H1 (cell line): ENCODE measurements around the gene ENOX2. TPM values are rescaled to one million over a fixed set of nuclear protein-coding genes. Genes with fewer than 3 reads are reported as not detected.

Experiments
- CTCF ChIA-PET: fragments of 300-600 bp; sonication (Branson Sonifier 250); formaldehyde crosslinking; loops from one replicate; lab custom pipeline; 2021; ENCODE audit not compliant: partially characterized antibody; lab: Charles Lee
- POLR2A ChIA-PET: fragments of 300-600 bp; sonication (Branson Sonifier 250); formaldehyde crosslinking; loops from one replicate; lab custom pipeline; 2021; ENCODE audit warnings: inconsistent platforms; ENCODE audit not compliant: partially characterized antibody; lab: Charles Lee
- DNase-seq, 2 experiments: peaks; one replicate each; pipeline versions ENCODE4 v3.0.0 to v3.0.0-alpha.2; 2010 to 2022; ENCODE audit warnings: low spot score in 2 of 2, low read depth in 1 of 2, mixed read lengths in 1 of 2
- FAIRE-seq: peaks from 2 replicates; lab custom pipeline; 2011; peaks lifted over from hg19 to GRCh38; lab: Jason Lieb, UNC
- H2AFZ ChIP-seq: 2 replicates; pipeline ENCODE4 v1.8.1; 2012; ENCODE audit warnings: low read length, inconsistent platforms
- H2AK5ac ChIP-seq: 2 replicates; pipeline ENCODE4 v1.6.1; 2013; ENCODE audit warnings: low read depth, low read length
- H2BK120ac ChIP-seq: replicated peaks from 2 replicates; pipeline ENCODE3; 2013; ENCODE audit warnings: low read depth, low read length, inconsistent platforms
- H2BK12ac ChIP-seq: 2 replicates; pipeline ENCODE4 v1.6.1; 2013; ENCODE audit warnings: low read depth, low read length
- H2BK15ac ChIP-seq: 2 replicates; pipeline ENCODE4 v1.6.1; 2013; ENCODE audit warnings: low read length
- H2BK20ac ChIP-seq: 2 replicates; pipeline ENCODE4 v1.6.1; 2013; ENCODE audit warnings: low read length
- H2BK5ac ChIP-seq: 2 replicates; pipeline ENCODE4 v1.6.1; 2013; ENCODE audit warnings: low read depth, low read length
- H3K14ac ChIP-seq: 2 replicates; pipeline ENCODE4 v1.6.1; 2013; ENCODE audit warnings: inconsistent platforms; ENCODE audit not compliant: insufficient read length
- H3K18ac ChIP-seq: 2 replicates; pipeline ENCODE4 v1.6.1; 2013; ENCODE audit warnings: low read length; ENCODE audit errors: extremely low read depth
- H3K23ac ChIP-seq: 2 replicates; pipeline ENCODE4 v1.6.1; 2013; ENCODE audit warnings: inconsistent platforms; ENCODE audit not compliant: insufficient read length
- H3K23me2 ChIP-seq: 2 replicates; pipeline ENCODE4 v1.6.1; 2013; ENCODE audit warnings: low read depth, low read length
- H3K27ac ChIP-seq: 2 replicates; pipeline ENCODE4 v1.6.1; 2011; ENCODE audit warnings: low read depth, low read length, inconsistent platforms
- H3K27me3 ChIP-seq, 4 experiments: replicated peaks in 1 of 4; 1 replicate in 1 of 4; 2 replicates in 3 of 4; pipeline versions ENCODE4 v1.6.1 to v1.8.1; 2011 to 2013; ENCODE audit warnings: low read length in 3 of 4, mild to moderate bottlenecking in 3 of 4, inconsistent platforms in 2 of 4, mixed read lengths in 2 of 4, moderate library complexity in 1 of 4; ENCODE audit not compliant: control insufficient read depth in 3 of 4, insufficient read depth in 3 of 4; ENCODE audit errors: extremely low read depth in 1 of 4
- H3K36me3 ChIP-seq, 4 experiments: 2 replicates each; pipeline versions ENCODE4 v1.6.1 to v1.8.1; 2011 to 2013; ENCODE audit warnings: mild to moderate bottlenecking in 4 of 4, low read length in 3 of 4, moderate library complexity in 2 of 4, control low read depth in 1 of 4, inconsistent platforms in 1 of 4; ENCODE audit not compliant: insufficient read depth in 4 of 4, control insufficient read depth in 2 of 4
- H3K4ac ChIP-seq: replicated peaks from 2 replicates; pipeline ENCODE3; 2013; ENCODE audit warnings: low read length, low read depth, mixed read lengths, inconsistent platforms; ENCODE audit not compliant: insufficient read length
- H3K4me1 ChIP-seq, 4 experiments: replicated peaks in 1 of 4; 1 replicate in 1 of 4; 2 replicates in 3 of 4; pipeline versions ENCODE4 v1.6.1 to v1.8.1; 2011 to 2013; ENCODE audit warnings: low read length in 3 of 4, inconsistent platforms in 2 of 4, mixed read lengths in 1 of 4; ENCODE audit not compliant: insufficient read depth in 4 of 4, control insufficient read depth in 3 of 4
- H3K4me2 ChIP-seq, 2 experiments: 2 replicates each; pipeline versions ENCODE4 v1.6.1 to v1.8.1; 2011 to 2013; ENCODE audit warnings: low read depth in 2 of 2, low read length in 2 of 2, control low read depth in 1 of 2, inconsistent platforms in 1 of 2, mild to moderate bottlenecking in 1 of 2; ENCODE audit not compliant: insufficient read depth in 1 of 2
- H3K4me3 ChIP-seq, 4 experiments: fragments of 200-600, 300-600 bp in 1 of 4; sonication (generic), shearing (Covaris generic), sonication (Bioruptor Twin) in 1 of 4; 2 replicates each; pipeline versions ENCODE4 v1.5.1 to v1.8.1; 2011 to 2016; ENCODE audit warnings: low read length in 4 of 4, low read depth in 3 of 4, control low read depth in 2 of 4, inconsistent platforms in 2 of 4, mild to moderate bottlenecking in 2 of 4, mixed read lengths in 1 of 4, moderate library complexity in 1 of 4; ENCODE audit not compliant: insufficient read depth in 2 of 4; ENCODE audit errors: extremely low read depth in 1 of 4
- H3K56ac ChIP-seq: replicated peaks from 2 replicates; pipeline ENCODE3; 2013; ENCODE audit warnings: low read depth, mild to moderate bottlenecking, mixed read lengths, low read length, inconsistent platforms; ENCODE audit not compliant: insufficient read length
- H3K79me1 ChIP-seq: 2 replicates; pipeline ENCODE4 v1.6.1; 2013; ENCODE audit warnings: low read depth, low read length, control low read depth
- H3K79me2 ChIP-seq, 2 experiments: 2 replicates each; pipeline versions ENCODE4 v1.6.1 to v1.8.1; 2012 to 2013; ENCODE audit warnings: low read length in 2 of 2, mild to moderate bottlenecking in 2 of 2, inconsistent platforms in 1 of 2; ENCODE audit not compliant: insufficient read depth in 2 of 2, control insufficient read depth in 1 of 2
- H3K9ac ChIP-seq, 4 experiments: replicated peaks in 1 of 4; 1 replicate in 1 of 4; 2 replicates in 3 of 4; pipeline versions ENCODE4 v1.6.1 to v1.8.1; 2011 to 2013; ENCODE audit warnings: low read depth in 3 of 4, low read length in 3 of 4, control low read depth in 2 of 4, mild to moderate bottlenecking in 2 of 4, moderate library complexity in 2 of 4, inconsistent platforms in 1 of 4; ENCODE audit errors: extremely low read depth in 1 of 4
- H3K9me3 ChIP-seq, 2 experiments: 2 replicates each; pipeline versions ENCODE4 v1.6.1 to v1.8.1; 2012 to 2013; ENCODE audit warnings: mild to moderate bottlenecking in 2 of 2, moderate library complexity in 2 of 2, control low read depth in 1 of 2, inconsistent platforms in 1 of 2, low read depth in 1 of 2, low read length in 1 of 2, mixed read lengths in 1 of 2; ENCODE audit not compliant: insufficient read depth in 2 of 2
- H4K20me1 ChIP-seq, 2 experiments: replicated peaks in 1 of 2; 2 replicates each; pipeline versions ENCODE3 to v1.8.1; 2011 to 2013; ENCODE audit warnings: inconsistent platforms in 2 of 2, low read length in 2 of 2, mild to moderate bottlenecking in 1 of 2; ENCODE audit not compliant: insufficient read depth in 2 of 2, control insufficient read depth in 1 of 2
- H4K5ac ChIP-seq: 2 replicates; pipeline ENCODE4 v1.6.1; 2013; ENCODE audit warnings: low read length, low read depth, mixed read lengths, inconsistent platforms; ENCODE audit not compliant: insufficient read length
- H4K8ac ChIP-seq: 2 replicates; pipeline ENCODE4 v1.8.0; 2013; ENCODE audit warnings: mild to moderate bottlenecking, moderate library complexity, low read length, inconsistent platforms; ENCODE audit not compliant: insufficient read depth; ENCODE audit errors: extremely low read depth
- H4K91ac ChIP-seq: replicated peaks from 2 replicates; pipeline ENCODE3; 2013; ENCODE audit warnings: low read length, mixed read lengths, inconsistent platforms; ENCODE audit not compliant: insufficient read length
- BCL11A ChIP-seq, 2 experiments: IDR thresholded peaks; one replicate each; pipeline ENCODE4 v1.6.1; 2011; ENCODE audit warnings: low read depth in 2 of 2, low read length in 2 of 2, mild to moderate bottlenecking in 2 of 2
- MAFK ChIP-seq: IDR thresholded peaks from 2 replicates; pipeline ENCODE4 v1.6.1; 2012; ENCODE audit warnings: low read depth, mild to moderate bottlenecking, improper control_type of control experiment, low read length
- NRF1 ChIP-seq: IDR thresholded peaks from 2 replicates; pipeline ENCODE4 v1.6.1; 2011; ENCODE audit warnings: mild to moderate bottlenecking, low read depth, low read length, improper control_type of control experiment
- POLR2AphosphoS5 ChIP-seq: IDR thresholded peaks from 2 replicates; pipeline ENCODE4 v1.6.1; 2011; ENCODE audit warnings: low read depth, low read length
- SIN3A ChIP-seq, 2 experiments: IDR thresholded peaks in 1 of 2; conservative IDR thresholded peaks in 1 of 2; 2 replicates each; pipeline ENCODE4 v1.6.1; 2011 to 2012; ENCODE audit warnings: low read length in 2 of 2, improper control_type of control experiment in 1 of 2, low read depth in 1 of 2, mild to moderate bottlenecking in 1 of 2
- SIX5 ChIP-seq: IDR thresholded peaks from 2 replicates; pipeline ENCODE4 v1.6.1; 2011; ENCODE audit warnings: mild to moderate bottlenecking, low read depth, low read length
- ZNF274 ChIP-seq: IDR thresholded peaks from 2 replicates; pipeline ENCODE4 v1.7.0; 2012; ENCODE audit warnings: low read length, borderline replicate concordance; ENCODE audit errors: extremely low read depth
- WGBS, 2 experiments: shearing (Covaris generic) in 1 of 2; methylation state at CpG; one replicate each; pipeline versions ENCODE4 v1.1.6 to v1.1.7; 2013 to 2015; ENCODE audit warnings: low lambda C conversion rate in 2 of 2, mixed read lengths in 2 of 2, inconsistent platforms in 1 of 2, low coverage in 1 of 2, missing lambda C conversion rate in 1 of 2; ENCODE audit not compliant: insufficient replicate concordance in 2 of 2, insufficient coverage in 1 of 2, insufficient read length in 1 of 2; ENCODE audit errors: extremely low coverage in 1 of 2, missing lambda C conversion rate in 1 of 2; 5-methylcytosine and 5-hydroxymethylcytosine counted together
- polyA plus RNA-seq, 7 experiments: library from polyadenylated mRNA; depleted of rRNA in 3 of 7; stranded (reverse) in 5 of 7; unstranded in 2 of 7; fragments of >200 nt in 5 of 7; fragments of 200-250 nt in 2 of 7; gene quantifications; 1 replicate in 5 of 7; 2 replicates in 1 of 7; 4 replicates in 1 of 7; pipeline versions ENCODE4 v1.2.1 to v1.2.3, GENCODE V29; 2011 to 2013; ENCODE audit warnings: missing spikeins in 2 of 7, mixed read lengths in 2 of 7
- total RNA-seq: library from RNA; stranded (reverse); fragmentation: NEBNext Ultra II Directional; extraction: Animal tissue kit (Norgen Biotek cat#: 25700); gene quantifications from 2 replicates; pipeline ENCODE4 v1.2.1, GENCODE V29; 2021
- TF ChIP-seq, protein P1 (sequence below): IDR thresholded peaks from 2 replicates; pipeline ENCODE4 v1.6.1; 2012; ENCODE audit warnings: low read length, inconsistent platforms
- TF ChIP-seq, protein P2 (sequence below): IDR thresholded peaks from 2 replicates; pipeline ENCODE4 v1.6.1; 2012; ENCODE audit warnings: inconsistent platforms

ENOX2 gene
- total and polyA plus RNA-seq, 2 of the 8 experiments (the other 6 are each of a cell fraction or from before 2014, with no cell fraction given): 4.5 to 12.3 TPM

DNA sequence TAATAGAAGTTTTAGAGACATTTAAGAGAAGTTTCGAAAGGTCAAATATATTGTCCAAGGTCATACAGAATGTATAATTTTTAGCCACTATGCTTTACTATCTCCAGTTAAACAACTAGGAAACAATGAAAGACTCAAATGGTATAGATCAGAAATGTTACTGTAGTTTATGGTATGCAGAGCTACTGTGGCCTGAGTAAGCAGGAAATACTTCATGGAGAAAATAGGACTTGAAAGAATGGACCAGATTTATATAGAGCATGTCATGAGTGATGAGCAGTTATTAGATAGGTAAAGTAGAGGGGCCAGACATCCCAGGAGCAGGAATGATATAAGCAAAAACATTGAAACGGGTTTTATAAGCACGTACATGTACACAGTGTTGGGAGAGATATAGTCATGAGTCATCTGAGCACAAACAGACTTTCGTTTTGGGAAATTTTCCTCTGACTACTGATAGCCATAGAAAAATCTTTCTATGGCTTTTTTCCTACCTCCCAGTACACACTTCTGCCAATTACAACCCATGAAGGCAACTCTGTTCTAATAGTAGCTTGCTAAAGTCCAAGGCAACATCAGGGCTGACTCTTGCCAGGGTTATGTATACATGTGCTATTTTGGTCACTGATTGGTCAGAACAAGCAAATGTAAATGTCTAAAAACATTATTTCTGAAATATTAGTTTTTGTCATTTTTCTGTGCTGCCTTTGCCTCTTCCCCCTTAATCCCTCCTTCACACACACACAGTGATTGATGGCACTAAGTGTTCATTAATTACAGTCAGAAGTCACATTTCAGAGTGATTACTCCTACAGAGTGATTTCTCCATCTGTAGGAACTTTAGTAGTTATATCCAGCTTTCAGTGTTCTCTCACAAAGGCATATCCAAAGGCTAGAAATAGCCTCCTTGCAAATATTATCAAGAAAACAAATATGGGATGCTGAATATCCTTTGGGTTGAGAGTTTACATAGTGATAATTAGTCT is 198.7 kb downstream of the ENOX2 start:
- H3K4ac ChIP-seq: no peak overlapping the region
- no peak overlapping the region for H2BK12ac ChIP-seq
- H3K14ac ChIP-seq: no peak overlapping the region
- H3K4me1 ChIP-seq: no peaks in the 10 kb centered on the region
- H3K4me2 ChIP-seq: no peak overlapping the region
- no peak overlapping the region for H2BK120ac ChIP-seq
- H3K4me3 ChIP-seq: no peak overlapping the region
- no peak overlapping the region for H2BK5ac ChIP-seq
- H4K20me1 ChIP-seq: no peaks in the 10 kb centered on the region
- H2BK15ac ChIP-seq: no peak overlapping the region
- H3K79me2 ChIP-seq: no peaks in the 10 kb centered on the region
- ChIA-PET POLR2A (no interaction called here), CTCF (no interaction called here)
- H3K18ac ChIP-seq: no peak overlapping the region
- H4K91ac ChIP-seq: no peak overlapping the region
- H3K23ac ChIP-seq: no peak overlapping the region
- H2AFZ ChIP-seq: no peak overlapping the region
- H3K9me3 ChIP-seq: no peaks in the 10 kb centered on the region
- no peak overlapping the region for H3K56ac ChIP-seq
- H3K79me1 ChIP-seq: no peaks in the 10 kb centered on the region
- DNase-seq (no peak), FAIRE-seq (no peak)
- H2AK5ac ChIP-seq: no peak overlapping the region
- no peak overlapping the region for H2BK20ac ChIP-seq
- H3K23me2 ChIP-seq: no peaks in the 10 kb centered on the region
- no peak overlapping the region for H3K27ac ChIP-seq
- no peak overlapping the region for H3K9ac ChIP-seq
- WGBS, 2 experiments: 86% methylated on average over 4 of the region's 4 CpGs; no CpG with 5 or more reads in 1 of the 2 experiments
- no peak overlapping the region for H4K8ac ChIP-seq
- no peaks in the 10 kb centered on the region for H3K36me3 ChIP-seq
- H4K5ac ChIP-seq: no peak overlapping the region
- H3K27me3 ChIP-seq: no peaks in the 10 kb centered on the region
- TF ChIP-seq, protein P1, sequence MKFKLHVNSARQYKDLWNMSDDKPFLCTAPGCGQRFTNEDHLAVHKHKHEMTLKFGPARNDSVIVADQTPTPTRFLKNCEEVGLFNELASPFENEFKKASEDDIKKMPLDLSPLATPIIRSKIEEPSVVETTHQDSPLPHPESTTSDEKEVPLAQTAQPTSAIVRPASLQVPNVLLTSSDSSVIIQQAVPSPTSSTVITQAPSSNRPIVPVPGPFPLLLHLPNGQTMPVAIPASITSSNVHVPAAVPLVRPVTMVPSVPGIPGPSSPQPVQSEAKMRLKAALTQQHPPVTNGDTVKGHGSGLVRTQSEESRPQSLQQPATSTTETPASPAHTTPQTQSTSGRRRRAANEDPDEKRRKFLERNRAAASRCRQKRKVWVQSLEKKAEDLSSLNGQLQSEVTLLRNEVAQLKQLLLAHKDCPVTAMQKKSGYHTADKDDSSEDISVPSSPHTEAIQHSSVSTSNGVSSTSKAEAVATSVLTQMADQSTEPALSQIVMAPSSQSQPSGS: no peak
- TF ChIP-seq, protein P2, sequence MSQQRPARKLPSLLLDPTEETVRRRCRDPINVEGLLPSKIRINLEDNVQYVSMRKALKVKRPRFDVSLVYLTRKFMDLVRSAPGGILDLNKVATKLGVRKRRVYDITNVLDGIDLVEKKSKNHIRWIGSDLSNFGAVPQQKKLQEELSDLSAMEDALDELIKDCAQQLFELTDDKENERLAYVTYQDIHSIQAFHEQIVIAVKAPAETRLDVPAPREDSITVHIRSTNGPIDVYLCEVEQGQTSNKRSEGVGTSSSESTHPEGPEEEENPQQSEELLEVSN: no peak
- TF ChIP-seq BCL11A (IDR thresholded peaks at IDR 0.05; ENCODE audit: low read depth in 2 of 2, low read length in 2 of 2) (no peak), SIN3A (conservative IDR thresholded peaks at IDR 0.05 in 1 of 2, IDR thresholded peaks at IDR 0.05 in 1 of 2; ENCODE audit: low read depth in 1 of 2, low read length in 2 of 2) (no peak), ZNF274 (no peak), NRF1 (no peak), SIX5 (no peak), MAFK (no peak), POLR2AphosphoS5 (no peak)
